Stimulated activated CD8-positive, alpha-beta memory T cell treated with anti-CD3 and anti-CD28 coated beads, Interleukin-15, amount 100 ng/mL, for 1 hour (primary cell): ENCODE measurements around the gene TRIM17.

Experiments used
- DNase-seq: peaks from one replicate; pipeline ENCODE4 v3.0.0-alpha.2; 2020; ENCODE audit warnings: low read depth

Gene TRIM17

DNA sequence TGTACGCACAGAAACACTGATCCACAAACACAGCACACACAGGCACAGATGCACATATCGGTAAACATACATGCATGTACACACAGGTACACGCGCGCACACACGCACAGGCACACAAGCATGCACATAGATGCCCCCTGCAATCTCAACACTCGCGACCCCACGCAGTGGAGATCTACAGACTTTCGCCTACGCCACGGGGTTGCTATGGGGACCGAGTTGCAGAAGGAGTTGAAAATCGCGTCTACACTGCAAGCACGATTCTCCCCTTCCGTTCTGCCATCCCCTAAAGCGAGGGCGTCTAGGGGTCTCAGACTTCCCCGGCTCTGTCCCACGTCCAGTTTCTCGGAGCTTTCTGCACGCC, 826 bp downstream of the TRIM17 start:
- DNase-seq: no peak

DNA sequence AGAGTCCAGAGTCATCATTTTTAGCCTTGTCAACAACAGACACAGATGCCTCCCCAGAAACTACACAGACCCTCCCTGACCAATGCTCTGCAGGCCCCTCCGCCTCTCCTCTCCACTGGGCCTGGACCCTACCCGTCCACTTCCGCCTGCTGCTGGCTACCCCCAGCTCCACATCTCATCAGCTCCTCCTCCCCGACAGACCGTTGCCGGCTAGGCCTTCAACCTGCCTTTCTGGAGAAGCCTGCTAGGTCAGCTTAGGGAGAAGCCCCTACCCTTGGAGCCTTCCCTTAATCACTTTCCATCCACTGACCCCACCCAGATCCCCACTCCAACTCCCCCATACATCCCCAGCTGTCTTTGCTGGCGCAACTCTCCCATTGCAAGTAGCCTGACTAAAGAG, 1.4 kb downstream of the TRIM17 start:
- DNase-seq: no peak

DNA sequence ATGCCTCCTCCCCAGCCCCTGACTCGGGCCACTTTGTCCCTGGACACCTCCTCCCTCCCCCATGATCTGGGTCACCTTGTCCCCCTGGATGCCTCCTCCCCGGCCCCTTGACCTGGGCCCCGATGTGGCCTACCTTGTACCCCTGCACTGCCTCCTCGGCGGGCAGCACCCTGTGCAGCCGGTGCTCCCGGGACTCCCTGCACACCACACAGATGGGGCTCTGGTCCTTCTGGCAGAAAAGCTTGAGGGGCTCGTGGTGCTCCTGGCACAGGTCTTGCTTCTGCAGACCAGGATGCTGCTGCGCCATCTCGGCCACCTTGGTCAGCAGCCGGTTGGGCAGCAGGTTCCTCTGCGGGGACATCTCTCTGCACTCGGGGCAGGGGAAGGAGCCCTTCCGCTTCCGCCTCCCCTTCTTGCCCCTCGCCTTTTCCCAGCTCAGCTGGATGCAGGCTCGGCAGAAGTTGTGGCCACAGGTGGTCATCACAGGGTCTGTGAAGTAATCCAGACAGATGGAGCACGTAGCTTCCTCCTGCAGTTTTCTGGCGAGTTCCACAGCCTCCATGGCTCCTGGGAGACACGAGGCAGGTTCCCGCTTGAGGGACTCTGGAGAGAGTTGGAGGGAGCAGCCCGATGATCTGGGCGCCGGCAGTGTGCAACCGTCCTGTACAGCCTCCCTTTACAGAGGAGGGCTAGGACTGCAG, 2.0 kb downstream of the TRIM17 start:
- no peak for DNase-seq

DNA sequence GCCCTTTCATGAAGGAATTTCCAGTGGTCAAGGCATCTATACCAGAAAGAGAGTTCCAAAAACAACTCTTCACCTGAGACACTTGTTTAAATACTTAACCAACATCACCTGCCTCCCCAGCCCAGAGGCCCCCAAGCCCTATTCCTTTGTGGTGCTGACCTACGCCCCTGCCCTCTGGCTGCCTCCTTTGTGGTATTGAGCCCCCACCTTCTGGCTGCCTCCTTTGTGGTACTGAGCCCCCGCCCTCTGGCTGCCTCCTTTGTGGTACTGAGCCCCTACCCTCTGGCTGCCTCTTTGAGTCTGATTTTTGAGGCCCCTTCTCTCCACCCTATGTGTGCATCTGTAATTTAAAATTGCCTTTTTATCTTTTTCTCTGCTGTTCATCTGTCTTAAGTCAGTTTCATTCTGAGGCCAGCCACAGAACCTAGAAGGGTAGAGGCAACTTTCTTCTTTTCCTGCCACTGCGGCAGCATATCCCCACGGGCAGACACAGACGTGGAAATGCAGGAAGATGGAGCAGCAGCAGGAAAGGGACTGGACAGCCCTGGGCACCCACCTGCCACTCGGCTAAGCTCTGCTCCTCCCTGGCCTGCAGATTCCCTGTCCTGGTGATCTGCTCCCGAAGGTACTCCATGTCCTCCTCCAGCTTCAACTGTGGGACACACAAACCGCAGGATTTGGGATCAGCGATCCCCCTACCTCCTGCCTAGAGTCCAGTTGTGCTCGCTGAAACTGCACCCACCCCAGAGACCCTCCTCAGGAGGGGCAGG, 3.2 kb downstream of the TRIM17 start:
- DNase-seq: no peak

DNA sequence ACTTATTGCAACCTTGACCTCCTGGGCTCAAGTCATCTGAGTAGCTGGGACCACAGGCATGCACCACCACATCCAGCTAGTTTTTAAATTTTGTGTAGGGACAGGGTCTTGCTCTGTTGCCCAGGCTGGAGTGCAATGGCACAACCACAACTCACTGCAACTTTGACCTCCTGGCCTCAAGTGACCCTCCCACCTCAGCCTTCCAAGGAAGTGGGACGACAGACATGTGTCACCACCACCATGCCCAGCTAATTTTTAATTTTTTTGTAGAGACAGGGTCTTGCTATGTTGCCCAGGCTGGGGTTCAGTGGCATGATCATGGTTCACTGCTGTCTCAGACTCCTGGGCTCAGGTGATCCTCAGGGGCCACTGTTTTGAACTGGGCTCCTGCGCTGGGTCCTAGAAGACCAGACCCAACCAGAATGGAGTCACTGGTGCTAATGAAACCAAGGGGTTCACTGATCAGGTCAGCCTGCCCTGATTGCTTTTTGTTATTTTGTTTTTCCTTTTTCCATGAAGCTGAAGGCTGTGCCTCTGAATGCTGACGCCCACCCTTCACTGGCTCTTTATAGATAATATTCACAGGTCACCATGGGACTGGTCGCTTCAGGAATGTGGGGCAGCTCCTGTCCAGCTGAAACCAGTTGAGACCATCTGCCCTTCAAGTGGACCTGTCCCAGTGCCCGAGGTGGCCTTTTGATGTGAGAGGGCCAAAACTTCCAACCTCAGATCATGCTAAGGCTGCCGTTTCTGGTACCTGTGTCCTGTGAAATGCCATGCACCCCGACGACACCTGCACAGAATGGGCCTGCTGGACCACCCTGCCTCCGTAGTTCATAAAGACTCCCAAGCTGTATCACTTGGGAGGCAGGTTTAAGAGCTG, 4.9 kb downstream of the TRIM17 start:
- DNase-seq: no peak

DNA sequence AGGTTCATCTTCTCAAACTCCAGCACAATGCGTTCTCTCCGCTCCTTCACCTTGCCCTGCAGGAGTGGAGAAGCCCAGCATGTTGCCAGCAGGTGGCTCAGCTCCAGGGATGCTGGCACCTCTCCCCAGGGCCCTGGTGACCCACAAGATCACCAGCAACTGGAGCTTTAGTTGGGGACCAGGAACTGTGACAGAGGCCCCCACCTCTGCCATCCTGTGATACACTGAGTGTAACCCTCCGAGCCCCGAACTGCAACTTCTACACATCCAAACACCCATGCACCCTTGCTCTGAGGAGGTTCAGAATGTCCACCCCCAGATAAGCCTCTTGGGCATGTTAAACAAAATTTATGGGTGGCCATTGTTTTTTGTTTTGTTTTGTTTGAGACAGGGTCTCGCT, 5.5 kb downstream of the TRIM17 start:
- no peak for DNase-seq

DNA sequence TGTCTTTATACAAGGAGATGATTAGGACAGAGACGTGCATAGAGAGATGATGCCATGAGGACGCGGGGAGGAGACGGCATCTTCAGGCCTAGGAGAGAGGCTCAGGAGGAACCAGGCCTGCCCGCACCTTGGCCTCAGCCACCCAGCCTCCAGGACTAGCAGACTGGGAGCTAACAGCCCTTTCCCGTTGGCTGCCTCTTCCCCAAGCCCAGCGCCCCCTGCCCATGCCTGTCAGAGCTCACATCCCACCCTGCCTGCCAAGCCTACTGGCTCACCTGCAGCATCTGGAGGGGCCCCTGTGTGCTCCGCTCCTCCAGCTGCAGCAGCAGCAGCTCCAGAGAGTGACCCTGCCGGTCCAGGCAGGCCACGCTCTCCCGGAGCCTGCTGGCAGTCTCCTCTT, 6.0 kb downstream of the TRIM17 start:
- no peak for DNase-seq

DNA sequence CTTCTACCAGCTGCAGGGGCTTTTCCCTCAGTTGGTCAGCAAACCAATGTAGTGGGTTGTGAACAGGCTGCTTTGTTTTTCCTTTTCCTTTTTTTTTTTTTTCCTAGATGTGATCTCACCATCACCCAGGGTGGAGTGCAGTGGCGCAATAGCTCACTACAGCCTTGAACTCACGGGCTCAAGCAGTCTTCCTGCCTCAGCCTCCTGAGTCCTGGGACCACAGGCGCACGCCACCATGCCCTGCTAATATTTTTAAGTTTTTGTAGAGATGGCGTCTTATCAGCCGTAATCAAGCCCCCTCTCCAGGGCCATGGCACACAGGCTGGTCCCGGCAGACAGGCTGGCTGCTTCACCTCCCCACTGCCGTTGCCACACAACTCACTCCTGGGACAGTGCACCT, 6.6 kb downstream of the TRIM17 start:
- DNase-seq: no peak

DNA sequence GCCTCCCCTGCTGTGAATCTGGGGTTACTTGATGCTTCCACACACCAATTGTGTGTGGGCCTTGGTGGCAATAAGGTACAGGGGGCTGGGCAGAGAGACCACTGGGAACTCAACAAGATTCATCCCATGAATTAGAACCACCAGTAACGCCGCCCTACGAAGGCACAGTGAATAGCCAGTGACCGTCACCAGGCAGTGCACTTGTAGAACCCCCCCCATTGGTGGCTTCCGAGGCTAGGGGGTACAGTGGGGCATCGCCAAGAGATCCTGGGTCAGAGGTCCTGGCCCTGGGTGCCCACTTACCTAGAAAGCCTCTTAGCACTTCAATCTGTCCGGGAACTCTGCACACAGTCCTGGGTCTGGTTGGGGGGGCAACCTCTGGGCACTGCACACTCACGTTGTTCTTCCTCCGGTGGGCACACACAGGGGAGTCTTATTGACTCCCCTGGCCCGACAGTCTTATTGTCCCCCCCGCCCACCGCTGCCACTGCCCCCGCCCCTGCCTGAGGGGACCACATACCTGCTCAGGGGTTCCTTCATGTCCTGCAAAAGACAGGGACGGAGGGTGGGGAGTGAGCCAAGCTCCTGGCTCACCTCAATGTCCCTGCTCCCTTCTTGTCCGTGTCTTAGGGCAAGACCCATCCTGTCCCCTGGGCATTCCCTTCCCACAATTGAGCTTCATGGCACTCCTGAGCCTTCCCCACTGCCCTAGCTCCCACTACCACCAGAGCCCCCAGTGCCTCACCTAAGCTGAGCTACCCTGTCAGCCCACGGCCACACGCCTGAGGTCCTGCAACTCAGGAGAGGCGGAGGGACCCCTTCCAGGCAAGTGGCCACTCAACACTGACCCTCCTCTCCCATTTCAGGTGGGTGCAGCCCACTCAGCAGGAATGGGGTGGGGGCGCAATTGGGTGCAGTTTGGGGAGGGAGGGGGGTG, 7.5 kb downstream of the TRIM17 start:
- no peak for DNase-seq

DNA sequence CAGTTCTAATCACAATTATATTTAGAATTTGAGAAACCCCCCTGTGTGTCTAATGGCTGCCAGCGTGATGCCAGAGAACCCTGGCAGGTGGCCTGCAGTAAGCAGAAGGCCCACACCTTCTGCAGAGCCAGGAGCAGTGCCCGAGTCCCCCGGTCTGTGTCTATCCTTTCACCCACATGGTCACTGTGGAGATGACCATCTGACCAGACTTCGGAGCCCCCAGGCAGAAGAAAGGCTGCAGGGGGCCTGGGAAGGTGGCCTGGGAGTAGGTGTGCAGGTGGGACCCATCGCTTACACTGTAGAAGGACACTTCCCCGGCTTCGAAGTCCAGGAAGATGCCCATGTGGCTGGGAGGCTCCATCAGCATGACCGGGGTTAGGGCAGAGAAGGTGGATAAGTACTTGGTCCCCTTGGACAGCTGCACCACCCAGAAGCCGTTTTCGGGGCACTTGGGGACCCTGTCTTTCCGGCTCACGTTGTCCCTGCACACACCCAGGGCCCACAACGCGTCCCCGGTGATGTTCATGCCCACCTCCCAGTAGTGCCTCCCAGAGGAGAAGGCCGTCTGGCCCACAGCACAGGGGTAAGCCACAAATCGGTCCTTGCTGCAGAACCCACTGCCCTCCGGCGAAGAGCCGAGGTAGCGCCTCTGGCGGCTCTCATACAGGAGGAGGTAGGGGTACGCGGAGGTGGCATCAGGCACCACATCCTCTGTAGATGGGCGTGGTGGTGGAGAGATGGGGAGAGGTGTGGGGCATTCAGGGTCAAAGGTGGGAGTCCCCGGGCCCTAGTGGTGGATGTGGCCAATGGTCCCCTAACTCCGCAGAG, 8.4 kb downstream of the TRIM17 start:
- DNase-seq: no peak

DNA sequence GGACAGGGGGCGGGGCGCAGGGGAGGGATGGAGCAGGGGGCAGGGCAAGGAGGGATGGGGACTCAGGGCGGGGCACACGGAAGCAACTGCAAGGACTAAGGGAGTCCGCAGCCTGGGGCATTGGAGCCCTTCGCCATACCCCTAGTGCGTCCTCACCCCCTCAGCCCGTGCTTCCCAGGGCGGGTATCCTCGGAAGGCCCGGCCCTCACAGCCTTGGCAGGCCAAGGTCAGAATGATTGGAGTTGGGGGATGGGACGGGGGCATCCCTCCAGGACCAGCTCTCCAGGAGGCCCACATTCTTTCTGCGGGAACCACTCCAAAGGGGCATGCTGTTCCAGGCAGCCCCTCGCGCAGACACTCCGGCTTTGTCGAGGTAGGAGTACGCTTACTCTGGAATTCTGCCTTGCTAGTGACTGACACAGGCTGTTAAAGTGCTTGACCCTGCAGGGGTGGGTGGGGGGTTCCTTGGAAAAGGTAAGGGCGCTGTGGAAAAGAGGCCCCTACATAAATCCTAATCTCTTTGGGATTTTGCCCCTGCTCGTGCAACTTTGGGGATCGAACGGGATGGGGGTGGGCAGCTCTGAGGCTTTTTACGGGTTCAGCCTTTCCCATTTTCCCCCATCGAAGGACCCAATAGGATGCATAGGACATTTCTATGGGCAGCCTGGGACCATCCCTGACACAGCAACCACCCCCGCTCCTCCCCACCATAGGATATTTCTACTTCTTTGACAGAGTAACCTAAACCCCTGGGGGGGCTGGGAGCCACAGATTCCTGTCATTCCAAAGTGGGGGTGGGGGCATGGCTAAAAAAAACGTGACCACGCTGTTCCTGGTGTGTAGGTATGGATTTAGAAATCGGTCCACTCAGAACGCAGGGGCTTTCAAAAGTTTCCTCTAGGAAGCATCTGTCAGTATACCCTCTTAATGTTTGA, 9.3 kb downstream of the TRIM17 start:
- DNase-seq: no peak

DNA sequence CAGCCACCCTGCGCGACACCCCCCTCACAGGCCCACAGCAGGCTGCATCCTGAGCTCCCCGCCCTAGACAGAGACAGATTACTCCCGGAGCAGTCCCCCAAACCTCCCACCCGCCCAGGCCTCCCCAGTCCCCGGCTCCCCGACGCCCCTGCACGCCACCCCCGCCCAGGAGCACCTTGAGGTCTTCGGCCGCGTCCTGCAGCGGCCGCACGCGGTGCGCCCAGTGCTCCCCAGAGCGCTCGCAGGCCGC, 10.8 kb downstream of the TRIM17 start:
- no peak for DNase-seq

DNA sequence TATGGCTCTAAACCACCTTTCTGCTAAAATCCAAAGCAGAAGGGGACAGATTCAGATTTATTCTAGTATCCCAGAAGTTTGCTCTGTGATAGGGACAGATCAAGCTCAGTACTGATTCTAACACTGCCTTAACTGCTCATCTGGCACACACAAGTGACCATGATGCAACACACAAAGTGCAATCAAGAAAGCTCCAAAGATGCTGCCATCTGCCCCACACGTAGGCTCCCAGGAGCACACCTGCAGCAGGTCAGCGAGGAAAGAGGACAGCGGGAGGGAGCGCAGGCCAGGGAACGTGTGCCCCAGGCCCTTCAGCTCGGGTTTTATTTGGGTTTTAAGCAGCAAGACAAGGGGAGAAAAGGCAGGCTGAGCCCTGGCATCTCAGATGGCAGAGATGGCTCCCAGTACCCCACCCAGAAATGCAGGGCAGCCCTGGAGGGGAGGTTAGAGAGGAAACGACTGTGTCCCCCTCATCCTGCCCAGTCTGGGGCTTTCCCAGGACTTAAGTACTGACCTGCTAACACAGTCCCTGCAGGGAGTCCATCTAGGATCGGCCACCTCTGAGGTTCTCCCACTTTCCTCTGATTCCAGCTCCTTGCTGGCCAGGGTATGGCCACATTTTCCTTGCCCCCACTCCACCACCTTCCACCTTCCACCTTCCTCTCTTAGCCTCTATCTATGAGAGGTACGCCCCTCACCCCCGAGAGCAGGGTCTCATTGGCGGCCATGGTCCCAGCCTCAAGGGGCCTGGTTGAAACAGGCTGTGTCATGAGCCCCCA, 11.3 kb downstream of the TRIM17 start:
- no peak for DNase-seq

DNA sequence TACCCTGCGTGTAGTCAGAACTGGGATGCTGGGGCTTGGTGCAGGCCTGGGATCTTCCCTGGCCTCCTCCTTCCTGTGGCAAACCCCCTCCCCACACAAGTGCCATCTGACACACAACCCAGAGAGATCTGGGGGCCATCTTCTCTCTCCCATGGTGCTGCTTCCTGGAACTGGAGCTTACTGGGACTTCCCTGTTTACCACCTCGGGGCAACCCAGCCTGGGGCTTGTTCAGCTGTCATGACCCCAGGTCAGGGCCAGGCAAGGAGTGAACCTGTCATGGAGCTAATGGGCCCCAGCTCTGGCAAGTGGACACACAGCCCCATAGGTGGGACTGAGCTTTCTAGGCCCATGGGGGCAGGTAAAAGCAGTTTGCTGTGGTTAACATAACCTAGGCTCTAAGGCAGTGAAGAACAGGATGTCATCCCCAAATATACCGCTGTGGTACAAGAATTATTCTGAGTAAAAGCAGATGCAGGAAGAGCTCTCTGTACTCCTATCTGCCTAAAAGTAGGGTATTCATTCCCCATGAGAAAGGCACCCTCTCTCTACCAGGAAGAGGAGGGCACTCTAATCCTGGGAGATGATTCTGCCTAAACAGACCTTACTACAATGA, 12.4 kb downstream of the TRIM17 start:
- DNase-seq: no peak

DNA sequence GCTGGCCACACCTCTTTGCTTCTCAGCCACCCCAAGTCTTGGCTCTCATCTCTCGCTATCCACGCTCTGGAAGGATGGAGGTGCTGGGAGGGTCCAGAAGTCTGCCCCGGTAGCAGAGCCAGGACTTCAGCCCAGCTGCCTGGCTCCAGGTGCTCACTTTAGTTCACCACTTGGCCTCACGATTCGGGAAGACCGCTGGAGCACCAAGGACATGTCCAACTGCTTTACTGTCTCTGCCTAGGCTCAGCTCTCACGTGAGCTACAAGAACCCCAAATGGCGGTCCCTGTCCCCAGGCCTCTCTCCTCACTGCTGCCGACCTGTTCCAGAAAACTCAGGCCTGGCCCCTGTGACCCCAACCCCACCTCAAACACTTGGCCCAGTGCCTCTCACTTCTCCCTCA, 13.4 kb downstream of the TRIM17 start:
- no peak for DNase-seq

DNA sequence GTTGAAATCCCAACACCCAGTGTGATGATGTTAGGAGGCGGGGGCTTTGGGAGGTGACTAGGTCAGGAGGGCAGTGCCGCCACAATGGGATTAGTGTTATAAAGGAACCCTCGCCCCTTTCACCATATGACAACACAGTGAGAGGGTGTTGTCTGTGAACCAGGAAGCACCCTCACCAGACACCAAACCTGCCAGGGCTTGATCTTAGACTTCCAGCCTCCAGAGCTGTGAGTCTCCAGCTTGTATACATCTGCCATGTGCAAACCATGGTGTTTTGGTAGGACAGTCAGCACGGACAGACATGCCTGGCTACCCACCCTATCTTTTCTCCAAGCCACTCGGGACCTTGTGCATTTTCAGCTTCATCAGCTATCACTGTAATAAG, 14.0 kb downstream of the TRIM17 start:
- no peak for DNase-seq

DNA sequence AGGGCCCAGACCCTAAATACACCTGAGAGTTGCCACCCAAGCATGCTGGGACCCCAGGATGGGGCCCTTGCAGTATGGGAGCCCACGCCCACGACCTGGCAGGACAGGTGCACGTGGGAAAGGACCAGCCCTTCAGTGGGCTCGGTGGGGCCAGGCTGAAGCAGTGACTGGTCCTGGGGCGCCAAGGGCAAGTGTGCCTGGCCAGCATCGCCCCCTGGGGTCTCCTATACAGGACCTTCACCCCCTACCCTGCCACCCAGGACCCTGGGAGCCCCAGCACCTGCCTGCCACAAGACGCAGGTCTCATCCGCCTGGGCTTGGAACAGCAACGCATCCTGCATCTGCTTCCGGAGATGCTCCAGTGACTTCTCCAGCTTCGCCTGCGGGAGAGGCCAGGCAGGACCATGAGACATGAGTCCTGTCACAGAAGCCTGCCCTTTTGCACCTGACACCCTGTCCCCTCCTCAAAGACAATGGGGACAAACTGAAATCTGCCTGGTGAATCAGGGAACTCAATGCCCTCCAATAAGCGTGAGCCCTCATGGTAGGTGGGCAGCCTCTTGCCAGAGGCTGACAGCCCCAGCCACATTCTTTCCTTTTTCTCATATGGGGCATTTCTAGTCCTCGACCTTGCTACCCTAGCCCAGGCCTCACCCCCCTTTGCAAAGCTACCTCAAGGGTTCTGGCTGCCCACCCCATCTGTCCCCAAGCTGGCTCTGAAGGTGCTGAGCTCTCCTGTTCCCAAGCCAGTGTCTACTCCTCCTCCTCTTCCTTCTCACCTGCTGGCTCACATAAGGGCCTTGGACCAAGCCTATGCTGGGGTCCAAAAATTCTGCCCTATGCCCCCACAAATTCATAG, 14.7 kb downstream of the TRIM17 start:
- DNase-seq: no peak
